Activated CD4-positive, alpha-beta T cell treated with anti-CD3 and anti-CD28 coated beads for 24 hours (primary cell): ENCODE measurements around the gene KCNK16.

Source experiments
- DNase-seq, 2 donors: peaks; one replicate each; pipeline ENCODE4 v3.0.0-alpha.2; 2020; ENCODE audit warnings: low read depth in 2 of 2

The KCNK16 gene

GRCh38 chr6:39322306-39322850 lies at the start of gene KCNK16:
Gene KCNK16, minus strand, starts transcription at chr6:39322702. Its CDS starts 162 bp downstream, at chr6:39322540.
- no peak for DNase-seq

- no peak for DNase-seq
Observed at GRCh38 chr6:39370390-39370789, 47.9 kb upstream of the KCNK16 start.

- DNase-seq: no peak
Observed at GRCh38 chr6:39369987-39370386, 47.5 kb upstream of the KCNK16 start.

- no peak for DNase-seq
Observed at GRCh38 chr6:39367700-39368099, 45.2 kb upstream of the KCNK16 start.

GRCh38 chr6:39366931-39367618 lies 44.6 kb upstream of the KCNK16 start:
- DNase-seq: no peak

GRCh38 chr6:39365281-39366074 lies 43.0 kb upstream of the KCNK16 start:
- DNase-seq: no peak

- DNase-seq: no peak
Observed at GRCh38 chr6:39363280-39363679, 40.8 kb upstream of the KCNK16 start.

GRCh38 chr6:39362487-39362865 lies 40.0 kb upstream of the KCNK16 start:
- no peak for DNase-seq

GRCh38 chr6:39361657-39362486 lies 39.4 kb upstream of the KCNK16 start:
- peak; percentile 9 to 42 for DNase-seq

- DNase-seq: no peak
Observed at GRCh38 chr6:39360378-39360777, 37.9 kb upstream of the KCNK16 start.

- DNase-seq: no peak
Observed at GRCh38 chr6:39357998-39358686, 35.6 kb upstream of the KCNK16 start.

GRCh38 chr6:39353698-39354315 lies 31.3 kb upstream of the KCNK16 start:
- DNase-seq: no peak

- DNase-seq: no peak
Observed at GRCh38 chr6:39350723-39351505, 28.4 kb upstream of the KCNK16 start.

GRCh38 chr6:39348740-39349139 lies 26.2 kb upstream of the KCNK16 start:
- DNase-seq: no peak

GRCh38 chr6:39347906-39348585 lies 25.5 kb upstream of the KCNK16 start:
- peak; percentile 43 to 50 for DNase-seq

GRCh38 chr6:39347206-39347605 lies 24.7 kb upstream of the KCNK16 start:
- DNase-seq: no peak

- no peak for DNase-seq
Observed at GRCh38 chr6:39344821-39345280, 22.3 kb upstream of the KCNK16 start.

GRCh38 chr6:39343396-39343870 lies 20.9 kb upstream of the KCNK16 start:
- DNase-seq: no peak

GRCh38 chr6:39342692-39343395 lies 20.3 kb upstream of the KCNK16 start:
- DNase-seq: no peak
